HG02885 (cell line): ENCODE results near the gene TAF1C.
"Not testable (repeated sequence)": the region's sequence is repeated elsewhere in the genome, so short reads cannot be mapped to it uniquely, and the experiment has no call there.

ENCODE experiments used
- ATAC-seq: cut with Tn5 transposase; IDR thresholded peaks from one replicate; pipeline ENCODE4 v1.9.1; 2021; ENCODE audit warnings: mild to moderate bottlenecking; ENCODE audit not compliant: unreplicated experiment, poor library complexity

TAF1C gene, protein sequence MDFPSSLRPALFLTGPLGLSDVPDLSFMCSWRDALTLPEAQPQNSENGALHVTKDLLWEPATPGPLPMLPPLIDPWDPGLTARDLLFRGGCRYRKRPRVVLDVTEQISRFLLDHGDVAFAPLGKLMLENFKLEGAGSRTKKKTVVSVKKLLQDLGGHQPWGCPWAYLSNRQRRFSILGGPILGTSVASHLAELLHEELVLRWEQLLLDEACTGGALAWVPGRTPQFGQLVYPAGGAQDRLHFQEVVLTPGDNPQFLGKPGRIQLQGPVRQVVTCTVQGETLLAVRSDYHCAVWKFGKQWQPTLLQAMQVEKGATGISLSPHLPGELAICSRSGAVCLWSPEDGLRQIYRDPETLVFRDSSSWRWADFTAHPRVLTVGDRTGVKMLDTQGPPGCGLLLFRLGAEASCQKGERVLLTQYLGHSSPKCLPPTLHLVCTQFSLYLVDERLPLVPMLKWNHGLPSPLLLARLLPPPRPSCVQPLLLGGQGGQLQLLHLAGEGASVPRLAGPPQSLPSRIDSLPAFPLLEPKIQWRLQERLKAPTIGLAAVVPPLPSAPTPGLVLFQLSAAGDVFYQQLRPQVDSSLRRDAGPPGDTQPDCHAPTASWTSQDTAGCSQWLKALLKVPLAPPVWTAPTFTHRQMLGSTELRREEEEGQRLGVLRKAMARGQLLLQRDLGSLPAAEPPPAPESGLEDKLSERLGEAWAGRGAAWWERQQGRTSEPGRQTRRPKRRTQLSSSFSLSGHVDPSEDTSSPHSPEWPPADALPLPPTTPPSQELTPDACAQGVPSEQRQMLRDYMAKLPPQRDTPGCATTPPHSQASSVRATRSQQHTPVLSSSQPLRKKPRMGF

GRCh38 chr16:84186685-84187437 lies at the start of gene TAF1C:
Gene TAF1C, minus strand, starts transcription at chr16:84187057. Its CDS starts 2,069 bp downstream, at chr16:84184988.
- ATAC-seq, result peak; percentile 98

GRCh38 chr16:84234321-84235241 lies 47.7 kb upstream of the TAF1C start:
- no peak for ATAC-seq

DNA sequence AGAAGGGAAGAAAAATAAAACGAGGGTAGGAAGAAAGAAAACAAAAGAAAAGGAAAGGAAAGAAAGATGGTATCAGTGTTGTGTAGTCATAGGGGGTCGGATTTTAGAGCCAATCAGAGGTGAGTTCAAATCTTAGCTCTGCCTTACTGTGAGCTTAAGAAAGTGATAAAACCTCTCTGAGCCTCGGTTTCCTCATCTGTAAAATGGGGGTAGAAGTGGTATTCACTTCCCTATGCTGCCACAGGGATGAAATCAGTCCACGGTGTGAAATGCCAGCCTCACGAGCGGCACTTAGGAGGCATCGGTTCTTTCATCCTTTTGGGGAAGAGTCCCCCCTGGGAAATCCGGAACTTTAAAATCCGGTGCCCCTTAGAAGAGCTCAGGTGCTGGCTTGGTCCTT lies 46.9 kb upstream of the TAF1C start:
- ATAC-seq, result no peak

DNA sequence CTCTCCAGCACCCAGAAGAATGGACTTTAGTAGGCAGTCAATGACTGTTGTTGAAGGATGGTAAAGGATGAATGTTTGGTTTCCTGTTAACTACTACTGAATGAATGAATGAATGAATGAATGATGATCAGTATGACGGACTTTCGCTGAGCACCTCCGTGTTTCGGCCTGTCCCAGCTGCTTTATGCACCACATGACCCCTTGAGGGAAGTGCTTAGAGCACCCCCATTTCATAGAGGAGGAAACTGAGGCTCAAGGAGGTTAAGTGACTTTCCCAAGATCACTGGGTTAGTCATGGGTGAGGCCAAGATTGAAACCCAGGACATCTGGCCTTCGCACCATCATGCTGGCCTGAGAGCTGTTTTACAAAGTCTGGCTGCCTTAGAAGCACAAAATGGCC lies 46.1 kb upstream of the TAF1C start:
- ATAC-seq, result no peak

GRCh38 chr16:84232060-84232459 lies 45.2 kb upstream of the TAF1C start:
- ATAC-seq, result no peak

- ATAC-seq, result no peak
These were observed 42.6 kb upstream of the TAF1C start for GRCh38 chr16:84229471-84229870.

DNA sequence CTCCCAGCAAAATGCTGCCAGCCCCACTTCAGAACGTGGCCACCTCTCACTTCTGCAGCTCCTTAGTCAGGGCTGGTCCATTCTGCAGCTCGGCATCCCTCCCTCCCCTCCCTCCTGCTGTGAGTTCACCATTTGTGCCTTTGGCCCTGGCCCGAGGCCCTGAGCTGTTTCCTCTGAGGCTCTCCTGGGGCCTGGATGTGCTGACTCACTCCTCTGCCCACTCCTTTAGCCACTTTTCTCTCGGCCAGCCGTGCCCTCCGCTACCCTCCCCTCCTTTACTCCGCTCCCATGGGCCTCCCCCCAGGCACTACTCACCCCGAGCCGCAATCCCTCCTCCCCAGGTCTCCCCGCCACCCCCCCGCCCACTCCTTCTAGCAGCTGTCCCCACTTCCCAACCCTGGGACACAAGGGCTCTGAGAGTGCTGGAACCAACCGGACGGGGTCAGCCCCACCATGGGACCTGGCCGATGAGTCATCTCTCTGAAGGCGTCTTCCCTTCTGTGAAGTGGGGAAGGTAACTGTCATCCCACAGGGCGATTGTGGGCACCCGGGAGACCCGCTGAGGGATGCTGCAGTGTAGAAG lies 41.5 kb upstream of the TAF1C start:
- ATAC-seq, result no peak

DNA sequence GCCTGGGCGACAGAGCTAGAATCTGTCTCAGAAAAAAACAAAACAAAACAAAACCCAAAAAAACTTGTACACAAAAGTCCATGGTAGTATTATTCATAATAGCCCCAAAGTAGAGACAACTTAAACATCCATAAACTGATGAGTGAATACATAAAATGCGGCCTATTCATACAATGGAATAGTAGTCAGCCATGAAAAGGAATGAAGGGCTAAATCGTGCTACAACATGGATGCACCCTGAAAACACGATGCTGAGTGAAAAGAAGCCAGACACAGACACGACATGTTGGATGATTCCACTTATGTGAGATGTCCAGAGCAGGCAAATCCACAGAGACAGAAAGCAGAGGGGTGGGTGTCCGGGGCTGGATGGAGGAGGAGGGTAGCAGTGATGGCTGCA lies 40.7 kb upstream of the TAF1C start:
- no peak for ATAC-seq

DNA sequence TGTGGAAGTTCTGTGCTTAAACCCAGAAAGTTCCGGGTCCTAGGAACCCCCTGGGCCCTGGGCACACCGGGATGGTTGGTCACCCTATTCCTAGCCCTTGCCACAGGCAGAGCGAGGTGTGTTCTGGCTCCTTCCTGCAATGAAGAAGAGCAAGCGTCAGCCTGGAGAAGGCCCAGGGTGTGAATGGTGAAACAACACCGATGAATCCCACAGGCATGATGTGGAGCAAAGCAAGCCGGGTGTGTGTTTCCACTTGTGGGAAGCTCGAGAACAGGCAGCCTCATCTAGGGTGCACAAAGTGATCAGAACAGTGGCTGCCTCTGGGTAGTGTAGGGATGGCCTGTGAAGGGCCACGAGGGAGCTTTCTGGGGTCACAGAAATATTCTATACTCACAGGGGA lies 39.2 kb upstream of the TAF1C start:
- ATAC-seq, result no peak

GRCh38 chr16:84225571-84225970 lies 38.7 kb upstream of the TAF1C start:
- no peak for ATAC-seq

- no peak for ATAC-seq
These were observed 38.3 kb upstream of the TAF1C start for GRCh38 chr16:84225126-84225525.

DNA sequence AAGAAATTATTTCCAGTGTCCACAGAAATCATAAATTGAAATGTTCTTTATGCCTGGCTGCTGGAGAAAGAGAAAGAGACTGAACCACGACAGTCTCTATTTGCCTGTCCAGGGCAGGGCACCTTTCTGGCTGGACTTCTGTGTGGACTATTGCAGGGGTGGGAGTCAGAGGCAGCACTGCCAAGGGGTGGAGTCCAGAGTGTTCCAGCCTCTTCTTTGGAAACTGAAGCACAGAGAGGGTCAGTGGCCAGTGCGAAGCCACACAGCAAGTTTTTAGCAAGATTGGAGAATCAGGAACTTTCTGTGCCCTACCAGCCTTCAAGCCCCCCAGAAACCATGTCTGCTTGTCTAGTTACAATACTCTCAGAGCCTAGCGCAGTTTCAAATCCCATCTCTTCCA lies 37.7 kb upstream of the TAF1C start:
- no peak for ATAC-seq

GRCh38 chr16:84223456-84223855 lies 36.6 kb upstream of the TAF1C start:
- no peak for ATAC-seq

DNA sequence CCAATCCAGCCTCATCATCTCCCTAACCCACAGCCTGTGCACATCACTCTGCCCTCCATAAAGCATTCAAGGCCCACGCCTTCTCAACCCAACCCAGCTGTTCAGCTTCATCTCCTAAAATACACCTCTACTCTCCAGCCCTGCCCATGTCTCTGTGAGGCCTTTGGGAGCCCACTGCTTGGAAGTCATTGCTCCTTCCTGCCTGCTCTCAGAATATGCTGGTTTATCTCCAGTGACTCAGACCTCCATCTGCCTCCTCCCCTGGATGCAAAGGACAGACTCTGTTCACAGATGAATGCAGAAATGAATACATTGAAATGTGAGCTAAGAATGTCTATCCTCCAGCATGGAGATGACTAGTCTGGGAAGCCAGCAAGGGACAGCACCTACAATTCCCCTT lies 34.0 kb upstream of the TAF1C start:
- ATAC-seq, result no peak

DNA sequence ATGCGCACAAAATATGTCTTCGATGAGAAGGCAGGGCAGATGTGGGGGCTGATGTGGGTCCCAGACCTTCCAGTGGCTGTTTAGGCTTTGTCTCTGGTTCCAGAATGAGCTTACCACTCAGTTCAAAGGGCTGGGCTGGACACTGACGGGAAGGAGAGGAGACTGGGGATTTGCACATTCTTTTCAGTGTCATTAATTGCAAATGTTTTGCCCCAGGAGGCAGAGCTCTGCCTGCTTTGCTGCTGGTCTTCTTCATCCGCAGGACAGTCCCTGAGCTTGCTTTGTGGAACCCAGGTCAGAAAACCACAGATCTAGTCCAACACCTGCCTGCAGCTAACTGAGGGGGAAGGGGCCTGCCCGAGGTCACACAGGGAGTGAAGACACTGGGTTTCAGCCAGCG lies 32.1 kb upstream of the TAF1C start:
- ATAC-seq, result no peak

DNA sequence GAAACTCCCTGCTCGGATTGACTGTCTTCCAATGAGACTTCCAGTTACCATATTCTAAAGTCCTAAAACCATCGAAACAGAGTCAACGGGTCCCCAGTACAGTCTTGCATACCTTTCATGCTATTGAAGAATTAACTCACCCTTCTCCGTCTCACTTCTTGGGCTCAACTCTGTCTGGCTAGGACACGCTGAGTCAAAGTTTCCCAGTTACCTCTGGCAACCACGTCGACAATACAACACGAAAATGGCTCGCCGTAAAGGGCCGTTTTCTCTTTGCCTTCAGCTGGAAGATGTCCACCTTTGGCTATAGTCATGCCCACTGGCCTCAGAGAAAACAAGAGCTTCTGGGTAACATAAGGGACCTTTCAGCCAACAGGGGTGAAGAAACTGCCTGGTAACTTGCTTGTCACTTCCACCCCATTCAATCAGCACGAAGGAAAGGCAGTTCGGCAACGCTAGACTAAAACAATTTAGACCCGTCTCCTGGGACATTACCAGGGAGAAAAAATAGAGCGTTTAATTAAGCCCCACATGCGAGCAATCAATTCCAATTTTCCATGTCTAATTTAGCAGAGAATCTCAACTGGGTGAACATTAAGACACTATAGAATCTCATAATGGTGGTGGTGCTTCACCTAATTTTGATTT lies 31.4 kb upstream of the TAF1C start:
- no peak for ATAC-seq

- ATAC-seq, result not testable (repeated sequence)
These were observed 29.3 kb upstream of the TAF1C start for GRCh38 chr16:84216144-84216543.

DNA sequence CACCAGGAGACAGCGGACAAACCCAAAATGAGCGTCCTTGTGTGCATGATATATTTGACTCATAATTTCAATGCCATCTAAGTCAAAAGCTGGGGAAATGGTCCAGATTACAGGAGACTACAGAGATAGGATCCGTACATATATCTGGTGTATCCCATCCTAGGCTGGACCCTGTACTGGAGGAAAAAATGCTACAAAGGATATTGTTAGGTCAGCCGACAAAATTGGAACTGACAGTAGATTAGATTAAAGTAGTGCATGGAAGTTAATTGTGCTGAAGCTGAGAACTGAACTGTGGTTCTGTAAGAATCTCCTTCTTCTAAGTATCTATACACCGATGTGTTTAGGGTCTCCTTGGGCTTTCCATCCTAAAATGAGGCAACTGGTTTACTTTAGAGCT lies 28.7 kb upstream of the TAF1C start:
- no peak for ATAC-seq
